Natural killer cell (primary cell): ENCODE measurements around the gene NOX4. TPM values are rescaled to one million over a fixed set of nuclear protein-coding genes. Genes with fewer than 3 reads are reported as not detected.
"Not testable (repeated sequence)": the region's sequence is repeated elsewhere in the genome, so short reads cannot be mapped to it uniquely, and the experiment has no call there.

Experiments used
- ATAC-seq, 3 donors: fragments of 150-1000 bp in 2 of 3; fragments of 200-7000 bp in 1 of 3; cut with Tn5 transposase; 1 replicate in 1 of 3; 2 replicates in 2 of 3; pipeline ENCODE4 v1.10.0; 2021; ENCODE audit warnings: mild to moderate bottlenecking in 2 of 3, moderate library complexity in 2 of 3
- DNase-seq, 2 donors: peaks; one replicate each; pipeline versions ENCODE4 v3.0.0 to v3.0.0-alpha.2; 2013 to 2021; ENCODE audit warnings: mixed read lengths in 1 of 2
- H3K27ac ChIP-seq: one replicate; pipeline ENCODE4 v1.5.1; 2013; ENCODE audit warnings: mild to moderate bottlenecking, low read length
- H3K27me3 ChIP-seq: one replicate; pipeline ENCODE4 v1.6.1; 2013; ENCODE audit warnings: low read length; ENCODE audit not compliant: control insufficient read depth, insufficient read depth
- H3K36me3 ChIP-seq: one replicate; pipeline ENCODE4 v1.6.1; 2013; ENCODE audit warnings: low read length; ENCODE audit not compliant: control insufficient read depth, insufficient read depth
- H3K4me1 ChIP-seq: one replicate; pipeline ENCODE4 v1.6.1; 2013; ENCODE audit warnings: low read length; ENCODE audit not compliant: control insufficient read depth, insufficient read depth
- H3K4me3 ChIP-seq: one replicate; pipeline ENCODE4 v1.5.1; 2013; ENCODE audit warnings: low read length
- H3K9me3 ChIP-seq: one replicate; pipeline ENCODE4 v1.6.1; 2013; ENCODE audit warnings: low read length; ENCODE audit not compliant: control insufficient read depth, insufficient read depth
- H3K27ac Mint-ChIP-seq, 2 donors: one replicate each; pipeline ENCODE4 v1.8.0; 2022; ENCODE audit warnings: mild to moderate bottlenecking in 2 of 2, mixed read lengths in 2 of 2, moderate library complexity in 1 of 2
- H3K27me3 Mint-ChIP-seq, 2 donors: one replicate each; pipeline ENCODE4 v1.8.0; 2022; ENCODE audit warnings: low read depth in 2 of 2, mixed read lengths in 2 of 2
- H3K36me3 Mint-ChIP-seq: one replicate; pipeline ENCODE4 v1.8.0; 2022; ENCODE audit warnings: mixed read lengths
- H3K4me1 Mint-ChIP-seq, 2 donors: one replicate each; pipeline ENCODE4 v1.8.0; 2022; ENCODE audit warnings: mixed read lengths in 2 of 2
- H3K4me3 Mint-ChIP-seq: one replicate; pipeline ENCODE4 v1.8.0; 2022; ENCODE audit warnings: mild to moderate bottlenecking, moderate library complexity, mixed read lengths
- H3K9me3 Mint-ChIP-seq, 2 donors: one replicate each; pipeline ENCODE4 v1.8.0; 2022; ENCODE audit warnings: mixed read lengths in 2 of 2
- CTCF ChIP-seq: fragments of 200-600 bp; IDR thresholded peaks from one replicate; pipeline ENCODE4 v1.8.0; 2022; ENCODE audit warnings: antibody characterized with exemption
- WGBS: methylation state at CpG from one replicate; pipeline ENCODE4 v1.1.7; 2013; ENCODE audit warnings: missing lambda C conversion rate; ENCODE audit not compliant: insufficient coverage; 5-methylcytosine and 5-hydroxymethylcytosine counted together
- intact Hi-C: fragments of 100-400 bp; cut with micrococcal nuclease; formaldehyde crosslinking; loops from one replicate; pipeline ENCODE4 v1.14.2; 2022
- total RNA-seq, 4 donors: library from RNA; stranded (reverse); fragments of 120-200 nt in 1 of 4; gene quantifications; one replicate each; pipeline versions ENCODE4 v1.2.3 to v1.2.4, GENCODE V29; 2013 to 2022

Gene NOX4
- total RNA-seq, 3 donors from 2014 or later (not counting 1 experiment from before 2014, with no cell fraction given): not detected

- ATAC-seq (no peak), DNase-seq (no peak)
- Histone ChIP-seq H3K9me3 (no peaks in the 10 kb centered on the region), H3K36me3 (no peaks in the 10 kb centered on the region), H3K27ac (no peak overlapping the region), H3K27me3 (no peaks in the 10 kb centered on the region), H3K4me3 (no peak overlapping the region), H3K4me1 (no peaks in the 10 kb centered on the region)
- no peaks in the 10 kb centered on the region for H3K4me1 Mint-ChIP-seq
- H3K27me3 Mint-ChIP-seq: no peaks in the 10 kb centered on the region
- no peak overlapping the region for H3K27ac Mint-ChIP-seq
- TF ChIP-seq CTCF: no peak
- intact Hi-C loops: no loop called here
- no peaks in the 10 kb centered on the region for H3K36me3 Mint-ChIP-seq
- peaks cover 3 to 10% of the 10 kb centered on the region in 2 donors for H3K9me3 Mint-ChIP-seq
- H3K4me3 Mint-ChIP-seq: no peak overlapping the region
- WGBS: 37% methylated on average over 17 of the region's 18 CpGs
These were observed 197.1 kb downstream of the NOX4 start for GRCh38 chr11:89293965-89294679.

DNA sequence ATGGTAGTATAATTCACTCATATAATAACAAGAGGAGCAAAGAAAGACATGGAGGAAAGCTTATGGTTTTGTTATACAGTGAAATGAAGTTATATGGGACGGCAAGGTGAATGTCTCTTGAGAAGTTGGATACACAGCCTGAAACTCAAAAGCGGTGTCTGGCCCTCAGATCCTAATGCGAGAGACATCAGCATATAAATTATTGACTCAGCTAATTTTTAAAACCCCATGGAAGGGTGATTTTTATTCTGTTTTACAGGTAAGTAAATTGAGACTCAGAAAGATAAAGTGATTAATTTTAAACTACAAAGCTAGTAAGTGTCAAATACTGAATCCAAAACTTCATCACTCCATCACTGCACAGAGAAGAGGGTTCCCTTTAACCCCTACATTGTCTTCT, 203.2 kb downstream of the NOX4 start:
- DNase-seq, H3K4me3 Mint-ChIP-seq, H3K9me3 ChIP-seq, H3K4me1 ChIP-seq, H3K27me3 ChIP-seq, H3K36me3 ChIP-seq, H3K4me1 Mint-ChIP-seq, intact Hi-C loops, H3K27ac ChIP-seq, H3K27me3 Mint-ChIP-seq, H3K4me3 ChIP-seq, H3K27ac Mint-ChIP-seq, H3K36me3 Mint-ChIP-seq, ATAC-seq: not testable (repeated sequence)
- WGBS: 87% methylated on average over 3 of the region's 3 CpGs
- H3K9me3 Mint-ChIP-seq: peaks cover 4 to 11% of the 10 kb centered on the region in 2 donors

- H3K27ac Mint-ChIP-seq, H3K4me1 Mint-ChIP-seq, H3K9me3 ChIP-seq, H3K4me3 Mint-ChIP-seq, H3K4me3 ChIP-seq, H3K36me3 ChIP-seq, ATAC-seq, H3K27ac ChIP-seq, H3K4me1 ChIP-seq, H3K36me3 Mint-ChIP-seq, intact Hi-C loops, H3K27me3 ChIP-seq, H3K27me3 Mint-ChIP-seq: not testable (repeated sequence)
- DNase-seq: peak in 1 of 2 donors; percentile 2
- peaks cover 0 to 12% of the 10 kb centered on the region in 2 donors for H3K9me3 Mint-ChIP-seq
- no CpG with 5 or more reads among the region's 1 CpG for WGBS
These were observed 204.6 kb downstream of the NOX4 start for GRCh38 chr11:89286601-89287000.

- H3K9me3 ChIP-seq, H3K4me3 ChIP-seq, H3K27ac Mint-ChIP-seq, H3K27me3 Mint-ChIP-seq, H3K4me3 Mint-ChIP-seq, H3K4me1 ChIP-seq, H3K4me1 Mint-ChIP-seq, intact Hi-C loops, DNase-seq, ATAC-seq, H3K36me3 Mint-ChIP-seq, H3K27me3 ChIP-seq, H3K36me3 ChIP-seq, H3K27ac ChIP-seq: not testable (repeated sequence)
- H3K9me3 Mint-ChIP-seq: peaks cover 3 to 21% of the 10 kb centered on the region in 2 donors
- 60% methylated on average over 2 of the region's 3 CpGs for WGBS
These were observed 210.0 kb downstream of the NOX4 start for GRCh38 chr11:89281032-89281677.

GRCh38 chr11:89279176-89279575, 212.0 kb downstream of the NOX4 start:
- Mint-ChIP-seq H3K27ac (no peak overlapping the region), H3K4me1 (no peaks in the 10 kb centered on the region), H3K9me3 (peaks cover 7 to 23% of the 10 kb centered on the region in 2 donors), H3K27me3 (no peaks in the 10 kb centered on the region), H3K36me3 (peaks cover 7% of the 10 kb centered on the region), H3K4me3 (no peak overlapping the region)
- no peak for TF ChIP-seq CTCF
- WGBS: 86% methylated on average over 1 of the region's 1 CpG
- no peaks in the 10 kb centered on the region for H3K4me1 ChIP-seq
- intact Hi-C loops: no loop called here
- H3K9me3 ChIP-seq: no peaks in the 10 kb centered on the region
- H3K4me3 ChIP-seq: no peak overlapping the region
- H3K36me3 ChIP-seq: no peaks in the 10 kb centered on the region
- DNase-seq (no peak), ATAC-seq (no peak)
- no peaks in the 10 kb centered on the region for H3K27me3 ChIP-seq
- H3K27ac ChIP-seq: no peak overlapping the region
